Measurements from ENCODE around the gene SLC12A2.

DNA sequence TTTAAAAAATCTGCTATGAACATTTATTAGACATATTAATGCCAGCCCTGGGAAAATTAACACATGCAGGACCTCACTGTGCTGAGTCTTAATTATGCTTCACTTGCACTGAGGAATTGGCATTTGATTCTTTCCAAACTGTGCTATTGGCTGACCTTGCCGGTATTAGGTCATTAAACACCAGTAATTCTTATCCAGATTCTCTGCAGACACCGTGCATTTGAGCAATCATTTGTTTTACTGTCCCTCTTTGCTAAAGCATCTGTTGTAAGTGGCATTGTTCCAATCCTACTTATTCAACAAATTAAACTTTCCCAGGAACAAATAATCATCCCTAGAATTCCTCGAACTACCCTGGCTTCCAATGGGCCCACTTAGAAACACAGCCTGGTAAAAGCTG, 145.0 kb downstream of the SLC12A2 start:
- TF ChIP-seq POLR2AphosphoS5 (IDR thresholded peaks at IDR 0.05; ENCODE audit: low read depth, low read length) (no peak), TAF1 (IDR thresholded peaks at IDR 0.05; ENCODE audit: borderline replicate concordance, insufficient read depth, low read length) (no peak), SIN3A (IDR thresholded peaks at IDR 0.05; ENCODE audit: borderline replicate concordance, insufficient read depth, low read length) (no peak), FOXP2 (optimal IDR thresholded peaks at IDR 0.05; ENCODE audit: borderline replicate concordance, extremely low read depth, extremely low read length, insufficient read depth) (no peak)
- TF ChIP-seq, protein P1, sequence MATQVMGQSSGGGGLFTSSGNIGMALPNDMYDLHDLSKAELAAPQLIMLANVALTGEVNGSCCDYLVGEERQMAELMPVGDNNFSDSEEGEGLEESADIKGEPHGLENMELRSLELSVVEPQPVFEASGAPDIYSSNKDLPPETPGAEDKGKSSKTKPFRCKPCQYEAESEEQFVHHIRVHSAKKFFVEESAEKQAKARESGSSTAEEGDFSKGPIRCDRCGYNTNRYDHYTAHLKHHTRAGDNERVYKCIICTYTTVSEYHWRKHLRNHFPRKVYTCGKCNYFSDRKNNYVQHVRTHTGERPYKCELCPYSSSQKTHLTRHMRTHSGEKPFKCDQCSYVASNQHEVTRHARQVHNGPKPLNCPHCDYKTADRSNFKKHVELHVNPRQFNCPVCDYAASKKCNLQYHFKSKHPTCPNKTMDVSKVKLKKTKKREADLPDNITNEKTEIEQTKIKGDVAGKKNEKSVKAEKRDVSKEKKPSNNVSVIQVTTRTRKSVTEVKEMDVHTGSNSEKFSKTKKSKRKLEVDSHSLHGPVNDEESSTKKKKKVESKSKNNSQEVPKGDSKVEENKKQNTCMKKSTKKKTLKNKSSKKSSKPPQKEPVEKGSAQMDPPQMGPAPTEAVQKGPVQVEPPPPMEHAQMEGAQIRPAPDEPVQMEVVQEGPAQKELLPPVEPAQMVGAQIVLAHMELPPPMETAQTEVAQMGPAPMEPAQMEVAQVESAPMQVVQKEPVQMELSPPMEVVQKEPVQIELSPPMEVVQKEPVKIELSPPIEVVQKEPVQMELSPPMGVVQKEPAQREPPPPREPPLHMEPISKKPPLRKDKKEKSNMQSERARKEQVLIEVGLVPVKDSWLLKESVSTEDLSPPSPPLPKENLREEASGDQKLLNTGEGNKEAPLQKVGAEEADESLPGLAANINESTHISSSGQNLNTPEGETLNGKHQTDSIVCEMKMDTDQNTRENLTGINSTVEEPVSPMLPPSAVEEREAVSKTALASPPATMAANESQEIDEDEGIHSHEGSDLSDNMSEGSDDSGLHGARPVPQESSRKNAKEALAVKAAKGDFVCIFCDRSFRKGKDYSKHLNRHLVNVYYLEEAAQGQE (IDR thresholded peaks at IDR 0.05; ENCODE audit: insufficient read depth in 1 of 2, low read depth in 2 of 2, low read length in 2 of 2) = no peak

All from PFSK-1 (cell line).